ENCODE data around the gene SPNS1.

The SPNS1 gene

GRCh38 chr16:29030086-29030840 is 55.7 kb downstream of the SPNS1 start:
- no peak for DNase-seq
